ENCODE measurements around the gene EIF4E1B.

DNA sequence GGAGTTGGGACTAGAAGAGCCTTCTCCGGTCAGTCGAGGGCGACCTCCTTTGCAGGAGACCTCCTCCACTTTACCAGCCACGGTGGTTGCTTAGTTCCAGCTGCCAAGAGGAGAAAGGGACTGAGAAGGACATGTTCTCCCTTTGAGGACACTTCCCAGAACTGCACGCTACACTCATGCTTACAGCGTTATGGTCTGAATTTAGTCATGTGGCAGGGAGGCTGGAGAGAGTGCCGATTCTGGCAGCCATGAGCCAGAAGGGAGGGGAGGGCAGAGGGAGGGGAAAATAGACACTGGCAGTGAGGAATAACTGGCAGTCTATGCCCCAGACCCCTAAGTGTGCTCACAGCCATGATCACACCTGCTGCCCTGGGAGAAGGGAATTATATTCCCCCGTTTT, 64.6 kb downstream of the EIF4E1B start:
- TF ChIP-seq POLR2A (IDR thresholded peaks at IDR 0.05; ENCODE audit: low read depth, low read length) (no peak), POLR2AphosphoS5 (IDR thresholded peaks at IDR 0.05; ENCODE audit: low read depth, low read length) (no peak)
